ENCODE results near the gene RXFP4. TPM values are rescaled to one million over a fixed set of nuclear protein-coding genes. Genes with fewer than 3 reads are reported as not detected.

The RXFP4 gene
- polyA plus RNA-seq, 1 donor (not counting 4 experiments of a cell fraction or from before 2014, with no cell fraction given), result not detected

GRCh38 chr1:155952505-155952890 is 11.1 kb downstream of the RXFP4 start:
- no peak for TF ChIP-seq EZH2 (IDR thresholded peaks at IDR 0.05; ENCODE audit: low read length)
- no peaks in the 10 kb centered on the region for H3K9me1 ChIP-seq (ENCODE audit: control insufficient read depth, extremely low read depth, insufficient read depth, low read length)
- H3K36me3 ChIP-seq (ENCODE audit: control insufficient read depth in 2 of 2, extremely low read depth in 1 of 2, insufficient read depth in 2 of 2, low read length in 2 of 2), result peaks cover 33 to 43% of the 10 kb centered on the region in 2 experiments
- no peaks in the 10 kb centered on the region for H3K27me3 ChIP-seq (ENCODE audit: control insufficient read depth, extremely low read depth, insufficient read depth, low read length)
- H3K9ac ChIP-seq (ENCODE audit: control insufficient read depth, extremely low read depth, insufficient read depth, low read length), result no peak overlapping the region
- H3K79me2 ChIP-seq (ENCODE audit: control insufficient read depth, insufficient read depth, low read length), result no peaks in the 10 kb centered on the region
- no peak overlapping the region for H3K4me3 ChIP-seq (ENCODE audit: control insufficient read depth in 2 of 3, extremely low read depth in 1 of 3, insufficient read depth in 2 of 3, low read depth in 1 of 3, low read length in 3 of 3)
- H4K20me1 ChIP-seq (ENCODE audit: control insufficient read depth, extremely low read depth, insufficient read depth, low read length), result no peaks in the 10 kb centered on the region
- H3K9me3 ChIP-seq (ENCODE audit: control insufficient read depth, low read depth, low read length), result no peaks in the 10 kb centered on the region
- H3K4me2 ChIP-seq (ENCODE audit: control insufficient read depth, extremely low read depth, insufficient read depth, low read depth, low read length), result no peak overlapping the region
- DNase-seq (ENCODE audit: low read depth, low spot score) (no peak), FAIRE-seq (no peak)
- H3K27ac ChIP-seq (ENCODE audit: control insufficient read depth, insufficient read depth, low read length), result no peak overlapping the region
- H3K4me1 ChIP-seq (ENCODE audit: control insufficient read depth, extremely low read depth, insufficient read depth, low read length), result no peaks in the 10 kb centered on the region
- dilution Hi-C loops (cut with MboI; ENCODE audit: extremely low pct_ligation_motif_present, low sequenced_read_pairs), result no loop called here
- H2AFZ ChIP-seq (ENCODE audit: control insufficient read depth, low read length), result no peak overlapping the region

- Histone ChIP-seq H4K20me1 (ENCODE audit: control insufficient read depth, extremely low read depth, insufficient read depth, low read length) (no peaks in the 10 kb centered on the region), H3K27ac (ENCODE audit: control insufficient read depth, insufficient read depth, low read length) (no peak overlapping the region), H3K79me2 (ENCODE audit: control insufficient read depth, insufficient read depth, low read length) (no peaks in the 10 kb centered on the region), H3K9me3 (ENCODE audit: control insufficient read depth, low read depth, low read length) (no peaks in the 10 kb centered on the region), H3K4me3 (ENCODE audit: control insufficient read depth in 2 of 3, extremely low read depth in 1 of 3, insufficient read depth in 2 of 3, low read depth in 1 of 3, low read length in 3 of 3) (no peak overlapping the region), H3K9me1 (ENCODE audit: control insufficient read depth, extremely low read depth, insufficient read depth, low read length) (no peaks in the 10 kb centered on the region), H3K4me1 (ENCODE audit: control insufficient read depth, extremely low read depth, insufficient read depth, low read length) (no peaks in the 10 kb centered on the region), H3K27me3 (ENCODE audit: control insufficient read depth, extremely low read depth, insufficient read depth, low read length) (no peaks in the 10 kb centered on the region), H3K36me3 (ENCODE audit: control insufficient read depth in 2 of 2, extremely low read depth in 1 of 2, insufficient read depth in 2 of 2, low read length in 2 of 2) (peaks cover 36 to 49% of the 10 kb centered on the region in 2 experiments), H3K9ac (ENCODE audit: control insufficient read depth, extremely low read depth, insufficient read depth, low read length) (no peak overlapping the region), H2AFZ (ENCODE audit: control insufficient read depth, low read length) (no peak overlapping the region), H3K4me2 (ENCODE audit: control insufficient read depth, extremely low read depth, insufficient read depth, low read depth, low read length) (no peak overlapping the region)
- dilution Hi-C loops (cut with MboI; ENCODE audit: extremely low pct_ligation_motif_present, low sequenced_read_pairs), result no loop called here
- FAIRE-seq (no peak), DNase-seq (ENCODE audit: low read depth, low spot score) (no peak)
- TF ChIP-seq CTCF (optimal IDR thresholded peaks at IDR 0.05 in 1 of 3, IDR thresholded peaks at IDR 0.05 in 1 of 3, conservative IDR thresholded peaks at IDR 0.05 in 1 of 3; ENCODE audit: extremely low read depth in 1 of 3, insufficient read depth in 2 of 3, low read length in 3 of 3) (no peak), EZH2 (IDR thresholded peaks at IDR 0.05; ENCODE audit: low read length) (no peak)
Observed at GRCh38 chr1:155954645-155955044, 13.2 kb downstream of the RXFP4 start.

- no peak for FAIRE-seq
- Histone ChIP-seq H3K4me2 (ENCODE audit: control insufficient read depth, extremely low read depth, insufficient read depth, low read depth, low read length) (no peak overlapping the region), H3K9ac (ENCODE audit: control insufficient read depth, extremely low read depth, insufficient read depth, low read length) (no peak overlapping the region), H3K27me3 (ENCODE audit: control insufficient read depth, extremely low read depth, insufficient read depth, low read length) (no peaks in the 10 kb centered on the region), H3K36me3 (ENCODE audit: control insufficient read depth in 2 of 2, extremely low read depth in 1 of 2, insufficient read depth in 2 of 2, low read length in 2 of 2) (peaks cover 24 to 41% of the 10 kb centered on the region in 2 experiments), H3K9me3 (ENCODE audit: control insufficient read depth, low read depth, low read length) (no peaks in the 10 kb centered on the region), H3K4me1 (ENCODE audit: control insufficient read depth, extremely low read depth, insufficient read depth, low read length) (peaks cover 20% of the 10 kb centered on the region), H3K4me3 (ENCODE audit: control insufficient read depth in 2 of 3, extremely low read depth in 1 of 3, insufficient read depth in 2 of 3, low read depth in 1 of 3, low read length in 3 of 3) (no peak overlapping the region), H3K9me1 (ENCODE audit: control insufficient read depth, extremely low read depth, insufficient read depth, low read length) (peaks cover 3% of the 10 kb centered on the region), H4K20me1 (ENCODE audit: control insufficient read depth, extremely low read depth, insufficient read depth, low read length) (no peaks in the 10 kb centered on the region), H3K79me2 (ENCODE audit: control insufficient read depth, insufficient read depth, low read length) (peaks cover 9% of the 10 kb centered on the region), H2AFZ (ENCODE audit: control insufficient read depth, low read length) (no peak overlapping the region), H3K27ac (ENCODE audit: control insufficient read depth, insufficient read depth, low read length) (no peak overlapping the region)
- dilution Hi-C loops (cut with MboI; ENCODE audit: extremely low pct_ligation_motif_present, low sequenced_read_pairs), result no loop called here
- TF ChIP-seq EZH2 (IDR thresholded peaks at IDR 0.05; ENCODE audit: low read length) (no peak), CTCF (optimal IDR thresholded peaks at IDR 0.05 in 1 of 3, IDR thresholded peaks at IDR 0.05 in 1 of 3, conservative IDR thresholded peaks at IDR 0.05 in 1 of 3; ENCODE audit: extremely low read depth in 1 of 3, insufficient read depth in 2 of 3, low read length in 3 of 3) (no peak)
- no peak for DNase-seq (ENCODE audit: low read depth, low spot score)
Observed at GRCh38 chr1:155957411-155957915, 16.0 kb downstream of the RXFP4 start.

Measured in keratinocyte (primary cell).